GM19328 (cell line): ENCODE measurements around the gene ALDOA.
"Not testable (repeated sequence)": the region's sequence is repeated elsewhere in the genome, so short reads cannot be mapped to it uniquely, and the experiment has no call there.

Experiments
- ATAC-seq: cut with Tn5 transposase; IDR thresholded peaks from one replicate; pipeline ENCODE4 v1.9.1; 2021; ENCODE audit warnings: mild to moderate bottlenecking, moderate library complexity; ENCODE audit not compliant: unreplicated experiment

Gene ALDOA

GRCh38 chr16:30114411-30114810 is 48.9 kb downstream of the ALDOA start:
- no peak for ATAC-seq

DNA sequence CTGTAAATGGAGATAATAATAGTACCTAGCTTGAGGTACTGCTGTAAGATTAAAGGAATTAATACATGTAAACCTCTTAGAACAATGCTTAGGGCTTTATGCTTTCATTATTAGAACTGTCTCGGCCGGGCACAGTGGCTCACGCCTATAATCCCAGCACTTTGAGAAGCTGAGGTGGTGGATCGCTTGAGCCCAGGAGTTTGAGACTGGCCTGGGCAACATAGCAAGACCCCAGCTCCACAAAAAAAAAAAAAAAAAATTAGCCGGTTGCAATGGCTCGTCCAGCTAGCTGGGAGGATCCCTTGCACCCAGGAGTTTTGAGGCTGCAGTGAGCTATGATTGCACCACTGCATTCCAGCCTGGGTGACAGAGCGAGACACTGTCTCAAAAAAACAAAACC is 49.3 kb downstream of the ALDOA start:
- ATAC-seq = not testable (repeated sequence)

DNA sequence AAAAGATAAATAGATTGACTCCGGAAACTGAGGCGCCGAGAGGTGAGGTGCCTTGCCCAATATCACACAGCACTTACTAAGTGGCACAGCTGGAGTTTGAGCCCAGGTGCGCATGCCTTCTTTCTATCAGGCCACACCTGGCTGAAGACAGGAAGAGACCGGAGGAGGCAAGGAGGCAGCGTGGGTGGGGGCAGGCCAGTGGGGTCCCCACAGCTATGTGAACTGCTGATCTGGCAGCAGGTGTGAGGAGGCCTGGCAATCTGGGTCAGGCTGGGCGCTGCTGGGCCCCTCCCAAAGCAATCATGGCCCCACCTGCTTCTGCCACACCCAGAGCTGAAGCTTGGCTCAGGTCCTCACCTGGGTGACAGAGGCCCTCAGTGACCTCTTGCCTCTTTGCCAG is 49.7 kb downstream of the ALDOA start:
- no peak for ATAC-seq

- no peak for ATAC-seq
These were observed 51.0 kb downstream of the ALDOA start for GRCh38 chr16:30116291-30117207.

DNA sequence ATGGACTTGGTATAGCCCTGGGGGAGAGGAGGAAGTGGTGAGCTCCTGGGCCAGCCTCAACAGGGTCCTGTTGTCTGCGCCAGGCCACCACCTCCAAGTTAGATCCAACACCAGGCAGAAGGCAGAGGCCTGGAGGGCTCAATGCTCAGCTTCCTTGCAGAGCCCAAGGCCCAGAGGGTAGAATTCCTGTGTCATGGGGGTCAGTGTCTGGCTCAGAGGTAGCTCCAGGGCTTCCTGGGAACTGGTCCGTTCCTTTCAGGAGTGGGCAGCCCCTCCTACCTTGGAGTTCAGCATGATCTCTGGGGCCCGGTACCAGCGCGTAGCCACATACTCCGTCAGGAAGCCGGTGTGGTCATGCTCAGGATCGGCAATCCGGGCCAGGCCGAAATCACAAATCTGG is 52.2 kb downstream of the ALDOA start:
- ATAC-seq = no peak

- no peak for ATAC-seq
These were observed 53.9 kb downstream of the ALDOA start for GRCh38 chr16:30119428-30119827.
